Measurements from ENCODE around the gene CPLANE1.
"Not testable (repeated sequence)": the region's sequence is repeated elsewhere in the genome, so short reads cannot be mapped to it uniquely, and the experiment has no call there.

Gene CPLANE1

DNA sequence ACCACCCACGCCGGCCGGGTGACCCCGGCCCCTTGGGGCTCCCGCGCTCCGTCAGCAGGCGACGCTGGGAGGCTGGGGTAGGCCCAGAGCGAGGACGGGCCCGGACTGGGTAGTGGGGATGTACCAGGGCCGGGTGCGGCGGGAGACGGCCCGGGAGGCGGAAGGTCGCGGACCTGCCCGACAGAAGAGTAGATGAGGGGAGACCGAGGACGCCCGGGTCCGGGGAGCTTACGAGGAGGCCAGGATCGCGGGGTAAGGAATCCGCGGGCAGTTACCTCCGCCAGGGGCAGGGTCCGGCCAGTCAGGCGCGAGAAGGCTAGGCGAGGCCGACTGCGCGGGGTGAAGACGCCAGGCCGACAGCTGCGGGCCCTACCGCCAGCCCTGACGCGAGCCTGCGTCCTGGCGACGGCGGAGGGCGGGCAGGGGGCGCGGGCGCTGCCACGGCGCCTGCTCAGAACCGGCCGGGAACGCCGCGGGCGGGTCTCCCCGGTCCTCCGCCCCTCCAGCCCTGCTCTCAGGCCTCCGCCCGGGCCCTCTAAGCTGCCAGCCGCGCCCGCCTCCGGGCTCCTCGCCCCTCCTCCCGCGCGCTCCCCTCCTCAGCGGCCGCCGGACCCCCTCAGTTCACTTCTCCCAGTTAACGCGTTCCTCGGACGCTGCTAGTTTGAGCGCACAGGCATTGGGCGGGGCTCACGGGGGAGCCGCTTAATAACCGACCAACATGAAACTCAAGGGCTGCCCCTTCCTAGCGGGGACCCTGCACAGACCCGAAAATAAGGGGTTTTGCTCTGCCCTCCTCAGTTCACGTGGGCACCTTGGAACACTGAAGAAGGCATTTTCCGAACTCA lies at the start of gene CPLANE1:
Gene CPLANE1 (minus strand): TSS at position 407 of the 845 bp plus-strand sequence. CDS start 1,678 bp downstream, outside the sequence.
- peak; percentile 57 for DNase-seq (ENCODE audit: low read depth in 2 of 2)

DNA sequence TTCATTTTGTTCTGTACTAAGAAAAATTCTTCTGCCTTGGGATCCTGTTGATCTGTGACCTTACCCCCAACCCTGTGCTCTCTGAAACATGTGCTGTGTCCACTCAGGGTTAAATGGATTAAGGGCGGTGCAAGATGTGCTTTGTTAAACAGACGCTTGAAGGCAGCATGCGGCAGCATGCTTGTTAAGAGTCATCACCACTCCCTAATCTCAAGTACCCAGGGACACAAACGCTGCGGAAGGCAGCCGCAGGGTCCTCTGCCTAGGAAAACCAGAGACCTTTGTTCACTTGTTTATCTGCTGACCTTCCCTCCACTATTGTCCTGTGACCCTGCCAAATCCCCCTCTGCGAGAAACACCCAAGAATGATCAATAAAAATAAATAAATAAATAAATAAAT lies 47.1 kb upstream of the CPLANE1 start:
- DNase-seq (ENCODE audit: low read depth in 2 of 2), result not testable (repeated sequence)

DNA sequence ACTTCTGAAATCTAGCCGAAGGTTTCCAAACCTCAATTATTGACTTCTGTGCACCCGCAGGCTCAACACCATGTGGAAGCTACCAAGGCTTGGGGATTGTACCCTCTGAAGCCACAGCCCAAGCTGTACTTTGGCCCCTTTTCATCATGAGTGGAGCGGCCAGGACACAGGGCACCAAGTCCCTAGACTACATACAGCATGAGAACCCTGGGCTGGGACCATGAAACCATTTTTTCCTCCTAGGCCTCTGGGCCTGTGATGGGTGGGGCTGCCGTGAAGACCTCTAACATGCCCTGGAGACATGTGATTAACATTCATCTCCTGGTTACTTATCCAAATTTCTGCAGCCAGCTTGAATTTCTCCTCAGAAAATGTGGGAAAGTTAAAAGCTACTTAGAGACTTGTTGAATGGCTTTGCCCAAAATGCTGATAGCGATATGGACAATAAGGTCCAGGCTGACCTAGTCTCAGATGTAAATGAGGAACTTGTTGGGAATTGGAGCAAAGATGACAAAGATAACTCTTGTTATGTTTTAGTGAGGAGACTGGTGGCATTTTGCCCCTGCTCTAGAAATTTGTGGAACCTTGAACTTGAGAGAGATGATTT lies 34.1 kb upstream of the CPLANE1 start:
- DNase-seq (ENCODE audit: low read depth in 2 of 2), result no peak

DNA sequence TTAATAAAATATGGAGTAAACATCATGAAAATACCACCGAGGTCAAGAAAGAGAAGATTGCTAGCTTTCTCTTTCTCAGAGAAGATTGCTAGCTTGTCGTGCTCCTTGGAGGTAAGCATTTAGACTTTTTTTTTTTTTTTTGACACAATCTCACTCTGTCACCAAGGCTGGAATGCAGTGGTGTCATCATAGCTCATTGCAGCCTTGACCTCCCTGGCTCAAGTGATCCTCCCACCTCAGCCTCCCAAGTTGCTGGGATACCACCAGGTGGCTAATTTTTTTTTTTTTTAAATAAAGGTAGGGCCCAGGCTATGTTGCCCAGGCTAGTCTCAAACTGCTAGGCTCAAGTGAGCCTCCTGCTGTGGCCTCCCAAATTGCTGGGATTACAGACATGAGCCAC lies 26.3 kb upstream of the CPLANE1 start:
- no peak for DNase-seq (ENCODE audit: low read depth in 2 of 2)

DNA sequence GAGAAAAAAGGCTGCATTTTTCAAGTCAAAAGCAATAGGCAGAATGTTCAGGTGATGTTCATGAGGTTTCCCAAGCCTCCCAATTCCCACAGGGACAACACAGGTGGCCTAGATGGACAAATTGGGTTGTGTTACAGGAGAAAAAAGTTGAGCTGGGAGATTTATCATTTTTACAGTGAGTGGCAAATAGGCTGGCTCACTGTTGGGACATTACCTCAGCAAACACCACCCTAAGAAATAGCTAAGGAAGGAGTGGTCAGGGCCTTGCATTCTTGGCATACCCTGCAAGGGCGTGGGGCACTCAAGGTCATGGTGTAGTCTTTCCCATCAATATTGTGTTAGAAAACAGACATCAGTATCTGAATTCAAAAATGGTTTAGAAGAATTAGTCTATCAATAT lies 23.3 kb upstream of the CPLANE1 start:
- no peak for DNase-seq (ENCODE audit: low read depth in 2 of 2)

DNA sequence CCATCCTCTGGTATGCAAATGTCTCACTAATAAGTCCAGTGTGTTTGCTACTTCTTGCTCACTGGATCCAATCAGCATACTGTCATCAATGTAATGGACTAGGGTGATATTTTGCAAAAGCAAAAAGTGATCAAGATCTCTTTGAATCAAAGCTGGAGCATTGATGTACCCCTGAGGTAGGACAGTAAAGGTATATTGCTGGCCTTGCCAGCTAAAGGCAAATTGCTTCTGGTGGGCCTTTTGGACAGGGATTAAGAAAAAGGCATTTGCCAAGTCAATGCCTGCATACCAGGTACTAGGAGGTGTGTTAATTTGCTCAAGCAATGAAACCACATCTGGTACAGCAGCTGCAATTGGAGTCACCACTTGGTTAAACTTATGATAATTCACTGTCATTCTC lies 18.9 kb upstream of the CPLANE1 start:
- not testable (repeated sequence) for DNase-seq (ENCODE audit: low read depth in 2 of 2)

DNA sequence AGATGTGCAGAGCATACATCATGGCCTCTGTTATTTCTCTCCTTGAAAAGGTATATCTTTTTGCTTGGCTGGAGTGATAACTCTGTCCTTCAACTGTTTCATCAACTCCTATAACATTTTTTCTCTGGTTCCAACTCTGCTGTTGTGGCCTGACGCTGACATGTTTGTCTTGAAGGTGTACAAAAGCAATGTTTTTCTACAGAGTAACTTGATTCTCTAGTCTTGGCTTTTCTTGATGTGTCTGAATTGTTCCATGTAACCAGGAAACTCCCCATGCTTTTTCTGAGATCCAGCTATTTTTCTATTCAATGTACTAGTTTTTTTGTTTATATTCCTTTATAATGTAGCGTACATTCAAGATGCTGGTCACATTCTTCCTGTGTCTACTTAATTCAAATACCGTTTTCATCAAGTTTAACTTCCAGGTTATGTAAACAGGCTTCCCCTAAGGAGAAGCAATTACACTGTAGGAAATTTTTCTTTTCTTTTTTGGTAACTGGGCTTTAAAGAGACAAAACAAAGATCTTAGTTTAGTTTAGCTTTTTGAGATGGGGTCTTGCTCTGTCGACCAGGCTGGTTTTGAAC lies 6.7 kb upstream of the CPLANE1 start:
- DNase-seq (ENCODE audit: low read depth in 2 of 2), result no peak

DNA sequence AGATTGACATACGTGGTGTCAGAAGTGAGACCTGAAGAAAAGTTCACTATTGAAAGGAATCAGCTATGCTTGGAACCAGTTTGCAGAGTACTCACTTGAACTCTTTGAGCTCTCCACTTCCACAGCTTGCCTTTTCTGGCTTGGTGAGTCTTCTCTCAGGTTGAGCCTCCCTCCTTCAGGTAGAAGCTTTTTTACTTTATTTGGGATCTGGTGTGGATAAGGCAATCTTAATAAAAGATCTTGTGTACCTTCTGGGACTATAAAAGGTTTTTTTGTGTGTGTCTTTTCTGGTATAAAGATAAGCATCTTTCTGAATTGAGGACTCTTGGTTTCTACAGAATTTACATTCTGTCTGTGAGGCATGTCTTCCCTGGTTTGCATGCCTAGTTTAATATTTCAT lies 5.4 kb upstream of the CPLANE1 start:
- DNase-seq (ENCODE audit: low read depth in 2 of 2), result no peak

DNA sequence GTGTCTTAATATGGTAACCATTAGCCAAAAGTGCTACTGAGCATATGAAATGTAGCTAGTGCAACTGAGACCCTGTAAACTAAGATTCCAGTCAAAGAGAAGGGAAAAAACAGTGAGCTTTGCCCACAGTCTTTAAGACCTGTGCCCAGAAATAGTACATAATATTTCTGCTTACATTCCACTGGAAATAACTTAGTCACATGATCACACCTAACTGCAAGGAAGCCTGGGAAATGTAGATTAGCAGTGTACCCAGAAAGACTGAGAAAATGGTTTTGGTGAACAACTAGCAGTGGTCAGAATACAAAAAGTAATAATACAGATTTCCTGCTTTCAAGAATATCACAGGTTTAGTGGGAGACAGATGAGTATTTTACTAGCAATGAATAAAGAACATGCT lies 2.5 kb upstream of the CPLANE1 start:
- DNase-seq (ENCODE audit: low read depth in 2 of 2), result no peak

DNA sequence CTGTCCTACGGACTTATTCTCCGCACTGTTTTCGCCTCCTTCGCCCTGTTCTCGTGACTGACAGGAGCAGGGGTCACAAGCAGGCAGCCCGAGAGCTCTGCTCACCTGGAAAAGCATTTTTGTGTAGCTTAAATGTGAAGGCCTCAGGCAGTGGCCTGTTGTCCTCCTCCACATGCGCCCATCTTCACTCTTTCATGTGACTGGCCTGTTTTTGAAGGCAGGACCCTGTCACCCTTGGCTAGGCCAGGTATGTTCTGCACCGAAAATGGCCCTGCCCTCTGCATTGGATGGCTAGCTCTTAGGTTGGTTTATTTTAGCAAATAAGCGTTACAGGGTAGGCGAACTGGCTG lies 614 bp upstream of the CPLANE1 start:
- DNase-seq (ENCODE audit: low read depth in 2 of 2), result no peak

DNA sequence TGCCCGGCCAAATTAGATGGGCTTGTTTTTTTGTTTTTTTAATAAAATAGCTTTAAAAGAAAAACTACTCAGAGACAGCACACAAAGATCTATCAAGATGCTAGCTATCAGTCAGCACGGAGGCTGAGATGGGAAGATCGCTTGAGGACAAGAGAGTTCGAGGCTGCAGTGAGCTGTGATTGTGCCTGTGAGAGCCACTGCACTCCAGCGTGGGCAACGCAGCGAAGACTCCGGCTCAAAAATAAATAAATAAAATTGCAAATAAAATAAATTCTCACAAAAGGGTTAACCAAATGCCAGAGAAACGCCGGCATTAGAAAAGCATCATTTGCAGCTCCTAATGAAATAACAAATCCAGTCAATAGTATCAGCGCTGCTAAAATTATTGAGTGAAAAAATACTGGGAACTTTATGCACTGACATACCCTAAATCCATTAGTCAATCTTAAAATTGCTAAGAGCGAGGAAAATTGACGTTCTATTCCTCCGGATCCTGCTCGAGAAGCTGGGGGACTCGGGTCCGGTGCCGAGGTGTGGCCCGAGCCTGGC lies 681 bp downstream of the CPLANE1 start:
- no peak for DNase-seq (ENCODE audit: low read depth in 2 of 2)

DNA sequence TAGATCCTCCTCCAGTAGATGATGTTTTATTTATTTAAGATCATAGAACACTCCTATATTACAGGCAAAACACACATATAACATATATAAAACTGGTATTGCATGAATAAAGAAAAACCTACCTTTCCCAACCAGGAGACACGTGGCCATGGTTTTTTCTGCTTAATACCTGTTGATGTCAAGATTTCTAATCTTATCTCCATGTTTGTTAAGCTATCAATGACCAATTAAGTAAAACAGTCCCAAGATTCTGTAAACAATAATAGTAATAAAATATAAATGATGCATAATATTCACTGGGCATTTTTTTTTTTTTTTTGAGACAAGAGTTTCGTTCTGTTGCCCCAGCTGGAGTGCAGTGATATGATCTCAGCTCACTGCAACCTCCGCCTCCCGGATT lies 1.7 kb downstream of the CPLANE1 start:
- DNase-seq (ENCODE audit: low read depth in 2 of 2), result no peak

DNA sequence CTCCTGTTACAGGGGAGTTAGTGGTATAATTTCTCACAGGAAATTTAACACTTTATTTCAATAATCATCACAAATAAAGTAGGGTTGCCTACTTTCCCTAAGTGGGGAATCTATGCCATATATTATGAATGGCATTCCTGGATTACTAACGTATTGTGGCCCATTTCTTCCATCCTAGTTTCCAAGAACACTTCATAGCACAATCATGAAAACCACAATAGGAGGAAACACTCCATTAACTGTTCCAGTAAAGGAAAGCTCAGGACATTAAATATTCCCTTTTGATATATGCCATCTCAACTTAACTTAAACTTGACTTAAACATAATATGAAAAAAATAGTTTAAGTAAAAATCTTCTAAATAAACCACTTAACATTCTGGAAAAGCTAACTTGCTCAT lies 2.1 kb downstream of the CPLANE1 start:
- no peak for DNase-seq (ENCODE audit: low read depth in 2 of 2)

DNA sequence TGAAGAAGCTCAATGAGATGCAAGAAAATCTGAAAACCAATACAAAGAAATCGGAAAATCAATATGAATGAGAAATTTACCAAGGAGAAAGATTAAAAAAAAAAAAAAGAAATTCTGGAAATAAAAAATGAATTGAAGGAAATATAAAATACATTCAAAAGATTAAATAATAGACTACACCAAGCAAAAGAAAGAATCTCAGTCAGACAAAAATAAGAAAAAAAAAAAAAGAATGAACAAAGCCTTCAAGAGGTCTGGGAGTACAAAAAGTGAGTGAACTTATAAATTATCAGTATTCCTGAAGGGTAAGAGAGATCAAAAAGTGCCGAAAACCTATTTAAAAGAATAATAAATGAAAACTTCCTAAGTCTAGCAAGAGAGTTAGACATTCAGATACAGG lies 14.9 kb downstream of the CPLANE1 start:
- DNase-seq (ENCODE audit: low read depth in 2 of 2), result no peak

DNA sequence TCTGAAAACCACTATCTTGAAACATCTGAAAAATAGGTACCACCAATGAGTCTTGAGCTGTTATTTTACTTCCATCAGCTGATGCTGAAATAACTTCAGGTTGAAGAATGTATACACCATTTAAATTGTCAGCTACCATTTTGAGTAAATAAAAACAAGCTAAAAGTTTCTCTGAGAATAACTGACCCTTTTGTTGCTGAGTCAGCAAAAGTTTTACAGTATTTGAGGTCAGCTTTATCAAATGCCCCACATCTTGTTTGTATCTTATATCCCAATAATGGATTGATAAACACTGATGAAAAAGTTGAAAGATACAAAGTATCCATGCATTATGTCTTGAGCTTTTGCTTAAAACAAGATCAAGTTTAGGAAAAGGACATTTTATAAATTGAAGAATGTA lies 22.8 kb downstream of the CPLANE1 start:
- DNase-seq (ENCODE audit: low read depth in 2 of 2), result no peak

DNA sequence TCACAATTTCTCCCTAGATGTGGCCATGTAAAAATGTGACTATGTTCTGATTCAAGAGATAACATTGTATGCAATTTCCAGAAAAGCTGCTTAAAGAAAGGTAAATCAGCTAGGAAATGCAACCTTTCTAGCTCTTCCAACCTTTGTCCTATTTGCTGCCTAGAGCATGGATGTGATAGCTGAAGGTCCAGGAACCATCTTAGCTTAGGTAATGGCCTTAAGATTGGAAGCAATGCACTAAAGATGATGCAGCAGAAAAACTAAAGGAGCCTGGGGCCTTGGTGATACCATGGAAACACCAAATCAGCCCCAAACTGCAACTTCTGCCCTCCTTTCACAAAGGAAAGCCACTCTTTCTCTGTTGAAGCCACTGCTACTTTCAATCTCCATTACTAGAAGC lies 27.0 kb downstream of the CPLANE1 start:
- no peak for DNase-seq (ENCODE audit: low read depth in 2 of 2)

DNA sequence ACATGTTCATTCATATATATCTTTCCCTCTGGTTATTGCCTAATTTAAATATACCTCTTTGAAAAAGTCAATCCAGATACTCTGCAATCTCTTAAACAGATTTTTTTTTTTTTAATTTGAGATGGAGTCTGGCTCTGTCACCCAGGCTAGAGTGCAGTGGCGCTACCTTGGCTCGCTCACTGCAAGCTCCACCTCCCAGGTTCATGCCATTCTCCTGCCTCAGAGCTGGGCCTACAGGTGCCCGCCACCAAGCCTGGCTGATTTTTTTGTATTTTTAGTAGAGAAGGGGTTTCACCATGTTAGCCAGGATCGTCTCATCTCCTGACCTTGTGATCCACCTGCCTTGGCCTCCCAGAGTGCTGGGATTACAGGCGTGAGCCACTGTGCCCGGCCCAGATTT lies 28.8 kb downstream of the CPLANE1 start:
- DNase-seq (ENCODE audit: low read depth in 2 of 2), result not testable (repeated sequence)

DNA sequence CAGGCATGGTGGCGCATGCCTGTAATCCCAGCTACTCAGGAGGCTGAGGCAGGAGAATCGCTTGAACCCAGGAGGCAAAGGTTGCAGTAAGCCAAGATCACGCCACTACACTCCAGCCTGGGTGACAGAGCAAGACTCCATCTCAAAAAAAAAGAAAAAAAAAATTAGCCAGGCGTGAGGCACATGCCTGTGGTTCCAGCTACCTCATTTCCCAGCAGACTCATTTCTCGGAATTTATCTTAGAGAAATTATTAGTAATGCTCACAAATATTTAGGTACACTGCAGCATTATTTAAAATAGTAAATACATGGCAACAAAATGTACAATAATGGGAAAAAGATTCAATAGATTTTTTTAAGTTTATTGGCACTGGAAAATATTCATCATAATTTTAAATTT lies 29.8 kb downstream of the CPLANE1 start:
- DNase-seq (ENCODE audit: low read depth in 2 of 2), result peak; percentile 22 to 25

DNA sequence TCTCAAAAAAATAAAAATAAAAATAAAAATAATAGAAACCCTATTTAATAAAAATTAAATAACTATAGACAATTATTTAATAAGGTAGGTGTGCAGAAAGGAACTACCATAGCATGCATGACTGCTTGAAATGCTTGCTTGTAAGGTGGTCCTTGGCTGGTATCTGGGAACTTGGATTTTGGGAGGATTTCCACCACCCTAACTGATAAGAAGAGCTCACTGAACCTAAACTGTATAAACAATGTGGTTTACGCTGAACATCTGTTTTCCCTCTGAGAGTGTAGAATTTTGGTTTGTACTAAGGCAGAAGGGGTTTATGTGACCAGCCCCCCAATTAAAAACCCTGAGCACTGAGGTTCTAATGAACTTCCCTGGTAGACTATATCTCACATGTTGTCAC lies 31.2 kb downstream of the CPLANE1 start:
- no peak for DNase-seq (ENCODE audit: low read depth in 2 of 2)

DNA sequence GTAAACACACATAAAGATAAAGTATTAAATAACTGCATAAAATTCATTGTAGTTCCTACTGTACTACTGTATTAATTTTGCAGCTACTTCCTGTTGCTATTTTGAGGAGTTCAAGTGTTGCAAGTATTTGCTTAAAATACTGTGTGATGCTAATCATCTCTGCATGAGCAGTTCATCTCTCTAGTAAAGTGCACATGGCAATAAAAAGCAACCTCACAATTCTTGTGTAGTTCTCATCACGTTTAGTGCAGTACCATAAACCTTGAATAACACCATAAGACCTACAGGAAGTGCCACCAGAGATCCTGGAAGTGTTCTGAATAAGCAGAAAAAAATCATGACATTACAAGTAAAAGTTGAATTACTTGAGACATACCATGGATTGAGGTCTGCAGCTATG lies 34.6 kb downstream of the CPLANE1 start:
- no peak for DNase-seq (ENCODE audit: low read depth in 2 of 2)

DNA sequence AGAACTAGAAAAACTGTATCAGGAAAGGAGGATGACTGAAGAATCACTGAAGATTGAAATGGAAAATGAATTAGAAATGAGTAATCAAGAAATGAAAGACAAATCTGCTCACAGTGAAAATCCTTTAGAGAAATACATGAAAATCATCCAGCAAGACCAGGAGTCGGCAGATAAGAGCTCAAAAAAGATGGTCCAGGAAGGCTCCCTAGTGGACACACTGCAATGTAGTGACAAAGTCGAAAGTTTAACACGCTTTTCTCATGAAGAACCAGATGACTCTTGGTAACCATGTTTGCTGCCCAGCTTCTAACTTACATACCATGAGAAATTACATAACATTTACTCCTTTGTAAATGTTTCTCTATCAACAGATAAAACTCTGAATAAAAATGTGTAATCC lies 37.1 kb downstream of the CPLANE1 start:
- no peak for DNase-seq (ENCODE audit: low read depth in 2 of 2)

DNA sequence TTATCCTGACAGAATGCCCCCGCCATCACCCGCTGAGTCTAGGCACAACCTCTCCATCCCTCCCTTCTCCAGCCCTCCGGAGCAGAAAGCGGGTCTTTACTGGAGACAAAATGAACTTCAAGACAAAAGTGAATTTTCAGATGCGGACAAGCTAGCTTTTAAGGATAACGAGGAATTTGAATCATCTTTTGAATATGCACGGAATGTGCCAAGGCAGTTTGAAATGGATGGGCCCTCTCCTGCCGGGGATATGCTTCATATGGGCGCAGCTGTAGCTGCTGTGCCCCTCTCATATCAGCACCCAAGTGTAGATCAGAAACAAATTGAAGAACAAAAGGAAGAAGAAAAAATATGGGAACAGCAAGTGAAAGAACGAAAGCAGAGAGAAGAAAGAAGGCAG lies 37.5 kb downstream of the CPLANE1 start:
- DNase-seq (ENCODE audit: low read depth in 2 of 2), result no peak

Measured in fibroblast of skin of left quadriceps (primary cell).